H9 (cell line): ENCODE results near the gene BASP1. TPM values are rescaled to one million over a fixed set of nuclear protein-coding genes. Genes with fewer than 3 reads are reported as not detected.

Experiments
- DNase-seq: peaks from one replicate; pipeline ENCODE4 v3.0.0-alpha.2; 2017
- H2AFZ ChIP-seq: one replicate; pipeline ENCODE4 v1.6.1; 2013; ENCODE audit warnings: mild to moderate bottlenecking, low read length, control low read depth, moderate library complexity
- H2AK5ac ChIP-seq: 2 replicates; pipeline ENCODE4 v1.6.1; 2013; ENCODE audit warnings: low read length, control low read depth, mixed read lengths; ENCODE audit not compliant: insufficient read length
- H2BK120ac ChIP-seq: one replicate; pipeline ENCODE4 v1.6.1; 2013; ENCODE audit warnings: low read depth, mild to moderate bottlenecking, low read length, control low read depth, inconsistent platforms; ENCODE audit not compliant: poor library complexity, severe bottlenecking
- H2BK12ac ChIP-seq: 2 replicates; pipeline ENCODE4 v1.6.1; 2013; ENCODE audit warnings: low read length, control low read depth, mixed read lengths, low read depth; ENCODE audit not compliant: insufficient read length
- H2BK15ac ChIP-seq: 2 replicates; pipeline ENCODE4 v1.6.1; 2013; ENCODE audit warnings: low read depth, low read length, control low read depth
- H2BK20ac ChIP-seq: one replicate; pipeline ENCODE4 v1.6.1; 2013; ENCODE audit warnings: low read depth, mild to moderate bottlenecking, low read length, control low read depth, inconsistent platforms; ENCODE audit not compliant: poor library complexity, severe bottlenecking
- H2BK5ac ChIP-seq: 2 replicates; pipeline ENCODE4 v1.6.1; 2013; ENCODE audit warnings: low read length, control low read depth, mixed read lengths; ENCODE audit not compliant: insufficient read length
- H3K14ac ChIP-seq: 2 replicates; pipeline ENCODE4 v1.6.1; 2013; ENCODE audit warnings: low read length, control low read depth; ENCODE audit not compliant: insufficient read depth
- H3K18ac ChIP-seq: 2 replicates; pipeline ENCODE4 v1.6.1; 2013; ENCODE audit warnings: low read depth, mild to moderate bottlenecking, mixed read lengths, low read length, control low read depth; ENCODE audit not compliant: insufficient read length
- H3K23ac ChIP-seq: 2 replicates; pipeline ENCODE4 v1.6.1; 2013; ENCODE audit warnings: low read length, control low read depth, mixed read lengths, low read depth; ENCODE audit not compliant: insufficient read length
- H3K23me2 ChIP-seq: 2 replicates; pipeline ENCODE4 v1.6.1; 2013; ENCODE audit warnings: low read depth, mild to moderate bottlenecking, mixed read lengths, low read length, control low read depth; ENCODE audit not compliant: insufficient read length, poor library complexity, severe bottlenecking
- H3K27ac ChIP-seq: 2 replicates; pipeline ENCODE4 v1.5.1; 2013; ENCODE audit warnings: low read length, control low read depth, mixed read lengths, low read depth; ENCODE audit not compliant: insufficient read length
- H3K27me3 ChIP-seq: 2 replicates; pipeline ENCODE4 v1.6.1; 2013; ENCODE audit warnings: low read length, control low read depth, inconsistent platforms; ENCODE audit not compliant: insufficient read depth
- H3K4ac ChIP-seq: 2 replicates; pipeline ENCODE4 v1.6.1; 2013; ENCODE audit warnings: low read depth, mild to moderate bottlenecking, control low read depth, inconsistent platforms, low read length, moderate library complexity
- H3K4me1 ChIP-seq: 2 replicates; pipeline ENCODE4 v1.6.1; 2013; ENCODE audit warnings: low read length, control low read depth, inconsistent platforms; ENCODE audit not compliant: insufficient read depth
- H3K4me2 ChIP-seq: 2 replicates; pipeline ENCODE4 v1.6.1; 2013; ENCODE audit warnings: low read length, control low read depth, mixed read lengths; ENCODE audit not compliant: insufficient read length, insufficient read depth
- H3K56ac ChIP-seq: 2 replicates; pipeline ENCODE4 v1.6.1; 2013; ENCODE audit warnings: low read depth, mild to moderate bottlenecking, mixed read lengths, low read length, control low read depth; ENCODE audit not compliant: insufficient read length
- H3K79me1 ChIP-seq: 2 replicates; pipeline ENCODE4 v1.6.1; 2013; ENCODE audit warnings: low read depth, mild to moderate bottlenecking, moderate library complexity, low read length, control low read depth, inconsistent platforms; ENCODE audit not compliant: insufficient read depth, poor library complexity, severe bottlenecking
- H3K79me2 ChIP-seq: 2 replicates; pipeline ENCODE4 v1.6.1; 2013; ENCODE audit warnings: low read length, control low read depth, inconsistent platforms; ENCODE audit not compliant: insufficient read depth
- H3K9ac ChIP-seq: 2 replicates; pipeline ENCODE4 v1.6.1; 2013; ENCODE audit warnings: low read length, control low read depth, mixed read lengths; ENCODE audit not compliant: insufficient read length; ENCODE audit errors: extremely low read depth
- H3K9me3 ChIP-seq: one replicate; pipeline ENCODE4 v1.6.1; 2013; ENCODE audit warnings: low read depth, low read length, inconsistent platforms; ENCODE audit not compliant: control insufficient read depth
- H3T11ph ChIP-seq: one replicate; pipeline ENCODE4 v1.6.1; 2013; ENCODE audit warnings: mild to moderate bottlenecking, low read length, control low read depth, inconsistent platforms
- H4K20me1 ChIP-seq: one replicate; pipeline ENCODE4 v1.6.1; 2013; ENCODE audit not compliant: control insufficient read depth, insufficient read length, insufficient read depth
- H4K5ac ChIP-seq: 2 replicates; pipeline ENCODE4 v1.6.1; 2013; ENCODE audit warnings: low read depth, mild to moderate bottlenecking, mixed read lengths, low read length, control low read depth; ENCODE audit not compliant: insufficient read length
- H4K8ac ChIP-seq: replicated peaks from 2 replicates; pipeline ENCODE4 v1.6.1; 2013; ENCODE audit warnings: low read length, control low read depth, mixed read lengths, low read depth; ENCODE audit not compliant: insufficient read length
- H4K91ac ChIP-seq: 2 replicates; pipeline ENCODE4 v1.6.1; 2013; ENCODE audit warnings: low read depth, mild to moderate bottlenecking, moderate library complexity, mixed read lengths, low read length, control low read depth; ENCODE audit not compliant: insufficient read length
- H3K27ac Mint-ChIP-seq, 3 experiments: 2 replicates in 2 of 3; 3 replicates in 1 of 3; pipeline ENCODE4 v1.8.0; 2020 to 2021; ENCODE audit warnings: mixed read lengths in 3 of 3, mild to moderate bottlenecking in 1 of 3, moderate library complexity in 1 of 3
- H3K27me3 Mint-ChIP-seq: 2 replicates; pipeline ENCODE4 v1.8.0; 2021; ENCODE audit warnings: low read depth, mild to moderate bottlenecking, moderate library complexity, mixed read lengths
- H3K36me3 Mint-ChIP-seq, 3 experiments: 2 replicates in 2 of 3; 3 replicates in 1 of 3; pipeline ENCODE4 v1.8.0; 2020 to 2021; ENCODE audit warnings: low read depth in 3 of 3, mixed read lengths in 3 of 3; ENCODE audit not compliant: insufficient read depth in 1 of 3
- H3K4me1 Mint-ChIP-seq, 2 experiments: 2 replicates each; pipeline ENCODE4 v1.8.0; 2020; ENCODE audit warnings: mixed read lengths in 2 of 2
- H3K4me3 Mint-ChIP-seq, 2 experiments: 2 replicates in 1 of 2; 3 replicates in 1 of 2; pipeline ENCODE4 v1.8.0; 2020 to 2021; ENCODE audit warnings: mild to moderate bottlenecking in 2 of 2, mixed read lengths in 2 of 2, moderate library complexity in 1 of 2
- H3K9me3 Mint-ChIP-seq, 2 experiments: 2 replicates in 1 of 2; 3 replicates in 1 of 2; pipeline ENCODE4 v1.8.0; 2020; ENCODE audit warnings: mild to moderate bottlenecking in 2 of 2, mixed read lengths in 2 of 2, moderate library complexity in 1 of 2
- WGBS: extraction: QIAGEN DNeasy Blood & Tissue Kit; methylation state at CpG from one replicate; pipeline ENCODE4 v1.1.7; 2013; ENCODE audit warnings: missing lambda C conversion rate, low lambda C conversion rate, mixed read lengths; ENCODE audit not compliant: insufficient read length; ENCODE audit errors: extremely low coverage; 5-methylcytosine and 5-hydroxymethylcytosine counted together
- total RNA-seq: library from RNA; stranded (reverse); gene quantifications from 2 replicates; pipeline ENCODE4 v1.2.1, GENCODE V29; 2021
- TF ChIP-seq, protein P1 (sequence below): fragments of 200-600 bp; sonication (generic); conservative IDR thresholded peaks from 3 replicates; pipeline ENCODE4 v1.8.0; 2021; ENCODE audit warnings: antibody characterized with exemption, mild to moderate bottlenecking

BASP1 gene
- total RNA-seq, 1 experiment from 2014 or later, result 180 TPM

DNA sequence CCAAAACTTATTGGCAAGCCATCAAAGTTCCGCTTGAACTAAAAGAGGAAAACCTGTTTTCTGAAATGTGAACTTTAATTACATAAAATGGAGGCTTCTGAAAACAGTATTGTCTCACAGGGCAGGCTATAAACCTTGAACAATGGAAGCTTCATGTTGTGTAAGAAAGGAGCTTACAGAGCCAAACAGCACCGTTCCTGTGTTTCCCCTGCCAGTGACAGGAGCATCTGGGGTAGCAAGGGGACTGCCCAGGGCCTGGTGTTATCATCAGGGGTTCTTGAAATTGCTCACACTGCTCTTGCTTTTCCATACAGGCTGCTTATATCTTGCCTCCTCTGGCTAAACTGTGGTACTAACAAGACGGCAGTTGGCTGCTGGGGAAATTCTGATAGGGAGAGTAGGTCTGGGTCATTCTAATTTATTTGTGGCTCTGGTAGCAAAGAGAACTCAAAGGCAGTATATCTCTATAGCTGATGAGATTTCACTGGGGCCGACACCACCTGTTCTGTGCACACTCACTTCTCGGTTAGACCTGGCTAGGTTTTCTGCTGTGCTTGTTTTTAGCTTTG lies 40.4 kb downstream of the BASP1 start:
- WGBS, result no CpG with 5 or more reads among the region's 5 CpGs
- Histone ChIP-seq H4K91ac (no peak overlapping the region), H4K20me1 (no peaks in the 10 kb centered on the region), H2AK5ac (no peak overlapping the region), H3K18ac (no peak overlapping the region), H4K5ac (no peak overlapping the region), H3K4me2 (no peak overlapping the region), H3K27ac (no peak overlapping the region), H3K23me2 (no peaks in the 10 kb centered on the region), H3K14ac (no peak overlapping the region), H2BK5ac (no peak overlapping the region), H3K79me2 (peaks cover 14% of the 10 kb centered on the region; the same call in 1 of the 2 replicates), H3K23ac (no peak overlapping the region), H3K56ac (no peak overlapping the region), H2BK12ac (no peak overlapping the region), H3K4ac (no peak overlapping the region), H2BK15ac (no peak overlapping the region), H2BK20ac (no peak overlapping the region), H3K9ac (no peak overlapping the region), H2BK120ac (no peak overlapping the region), H2AFZ (no peak overlapping the region), H3K27me3 (no peaks in the 10 kb centered on the region), H3K4me1 (no peaks in the 10 kb centered on the region; the same call in 1 of the 2 replicates), H3K9me3 (no peaks in the 10 kb centered on the region), H4K8ac (no peak overlapping the region), H3K79me1 (peaks cover 10% of the 10 kb centered on the region), H3T11ph (no peak overlapping the region)
- Mint-ChIP-seq H3K27me3 (no peaks in the 10 kb centered on the region), H3K9me3 (peaks cover 8 to 17% of the 10 kb centered on the region in 2 experiments; a peak in 4 of 5 replicates), H3K4me1 (peaks cover 62 to 64% of the 10 kb centered on the region in 2 experiments), H3K4me3 (no peak overlapping the region), H3K36me3 (peaks cover 57 to 79% (median 63%) of the 10 kb centered on the region in 3 experiments), H3K27ac (peak overlapping the region in 2 of 3 experiments; percentile 47 to 76; a peak in 3 of 7 replicates)
- no peak for DNase-seq
- TF ChIP-seq, protein P1, sequence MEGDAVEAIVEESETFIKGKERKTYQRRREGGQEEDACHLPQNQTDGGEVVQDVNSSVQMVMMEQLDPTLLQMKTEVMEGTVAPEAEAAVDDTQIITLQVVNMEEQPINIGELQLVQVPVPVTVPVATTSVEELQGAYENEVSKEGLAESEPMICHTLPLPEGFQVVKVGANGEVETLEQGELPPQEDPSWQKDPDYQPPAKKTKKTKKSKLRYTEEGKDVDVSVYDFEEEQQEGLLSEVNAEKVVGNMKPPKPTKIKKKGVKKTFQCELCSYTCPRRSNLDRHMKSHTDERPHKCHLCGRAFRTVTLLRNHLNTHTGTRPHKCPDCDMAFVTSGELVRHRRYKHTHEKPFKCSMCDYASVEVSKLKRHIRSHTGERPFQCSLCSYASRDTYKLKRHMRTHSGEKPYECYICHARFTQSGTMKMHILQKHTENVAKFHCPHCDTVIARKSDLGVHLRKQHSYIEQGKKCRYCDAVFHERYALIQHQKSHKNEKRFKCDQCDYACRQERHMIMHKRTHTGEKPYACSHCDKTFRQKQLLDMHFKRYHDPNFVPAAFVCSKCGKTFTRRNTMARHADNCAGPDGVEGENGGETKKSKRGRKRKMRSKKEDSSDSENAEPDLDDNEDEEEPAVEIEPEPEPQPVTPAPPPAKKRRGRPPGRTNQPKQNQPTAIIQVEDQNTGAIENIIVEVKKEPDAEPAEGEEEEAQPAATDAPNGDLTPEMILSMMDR, result no peak
